ENCODE data around the gene ST6GALNAC3.

ST6GALNAC3 gene

GRCh38 chr1:76428028-76428427, 353.5 kb downstream of the ST6GALNAC3 start:
- H3F3A ChIP-seq (ENCODE audit: insufficient read depth, low read length) = no peaks in the 10 kb centered on the region
- 0 out of 2 replicates have a peak, but pooled peaks cover 5% of the 10 kb centered on the region for H3K4me1 ChIP-seq (ENCODE audit: low read length)
- TF ChIP-seq EZH2phosphoT487 (IDR thresholded peaks at IDR 0.05; ENCODE audit: low read length) (no peak), CTCF (IDR thresholded peaks at IDR 0.05; ENCODE audit: low read length) (no peak), EZH2 (optimal IDR thresholded peaks at IDR 0.05; ENCODE audit: low read depth, low read length) (no peak)
- H3K4me3 ChIP-seq (ENCODE audit: low read length) = no peak overlapping the region
- DNase-seq = no peak
- no peak overlapping the region for H2AFZ ChIP-seq (ENCODE audit: low read length)
- no peaks in the 10 kb centered on the region for H3K9me2 ChIP-seq (replicated peaks; ENCODE audit: insufficient read depth, low read length)
- no peak overlapping the region for H3K9ac ChIP-seq (ENCODE audit: low read length)
- no peaks in the 10 kb centered on the region for H4K20me1 ChIP-seq (ENCODE audit: insufficient read depth, low read length)
- H3K36me3 ChIP-seq (replicated peaks; ENCODE audit: insufficient read depth, low read length) = no peaks in the 10 kb centered on the region
- no peaks in the 10 kb centered on the region for H3K9me3 ChIP-seq (replicated peaks; ENCODE audit: insufficient read depth, low read length)
- H3K79me2 ChIP-seq (ENCODE audit: low read length) = no peaks in the 10 kb centered on the region
- no peaks in the 10 kb centered on the region for H3K27me3 ChIP-seq (replicated peaks; ENCODE audit: insufficient read depth, low read length)
- no peak overlapping the region for H3K27ac ChIP-seq (ENCODE audit: low read length)
- H3K4me2 ChIP-seq (ENCODE audit: low read depth, low read length) = no peak overlapping the region

DNA sequence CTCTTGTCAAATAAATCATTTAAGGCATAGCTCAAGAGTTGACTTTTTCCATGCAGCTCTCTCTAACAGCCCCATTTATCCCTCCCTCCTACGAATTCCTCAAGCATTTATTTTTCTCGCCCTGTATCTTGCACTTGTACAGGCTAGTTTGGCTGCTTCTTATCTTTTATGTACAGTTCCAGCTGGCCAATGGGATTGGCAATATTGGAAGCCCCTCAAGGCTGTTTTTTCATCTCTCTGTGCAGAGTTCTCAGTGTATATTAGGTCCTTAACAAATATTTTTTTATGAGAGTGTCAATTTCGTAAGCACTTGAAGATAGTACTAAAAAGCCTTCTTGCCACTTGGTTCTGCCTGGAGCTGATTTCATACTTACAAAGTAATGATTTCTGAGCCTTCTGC, 356.0 kb downstream of the ST6GALNAC3 start:
- no peaks in the 10 kb centered on the region for H3K79me2 ChIP-seq (ENCODE audit: low read length)
- H3K27me3 ChIP-seq (replicated peaks; ENCODE audit: insufficient read depth, low read length) = no peaks in the 10 kb centered on the region
- no peaks in the 10 kb centered on the region for H3K9me2 ChIP-seq (replicated peaks; ENCODE audit: insufficient read depth, low read length)
- H3K4me3 ChIP-seq (ENCODE audit: low read length) = no peak overlapping the region
- no peaks in the 10 kb centered on the region for H4K20me1 ChIP-seq (ENCODE audit: insufficient read depth, low read length)
- DNase-seq = no peak
- no peak for TF ChIP-seq EZH2phosphoT487 (IDR thresholded peaks at IDR 0.05; ENCODE audit: low read length)
- no peak for TF ChIP-seq CTCF (IDR thresholded peaks at IDR 0.05; ENCODE audit: low read length)
- no peak for TF ChIP-seq EZH2 (optimal IDR thresholded peaks at IDR 0.05; ENCODE audit: low read depth, low read length)
- H3K4me1 ChIP-seq (ENCODE audit: low read length) = 0 out of 2 replicates have a peak, but pooled peaks cover 5% of the 10 kb centered on the region
- no peak overlapping the region for H3K9ac ChIP-seq (ENCODE audit: low read length)
- no peaks in the 10 kb centered on the region for H3K9me3 ChIP-seq (replicated peaks; ENCODE audit: insufficient read depth, low read length)
- H3F3A ChIP-seq (ENCODE audit: insufficient read depth, low read length) = no peaks in the 10 kb centered on the region
- H3K36me3 ChIP-seq (replicated peaks; ENCODE audit: insufficient read depth, low read length) = no peaks in the 10 kb centered on the region
- no peak overlapping the region for H3K4me2 ChIP-seq (ENCODE audit: low read depth, low read length)
- H2AFZ ChIP-seq (ENCODE audit: low read length) = no peak overlapping the region
- no peak overlapping the region for H3K27ac ChIP-seq (ENCODE audit: low read length)

- Histone ChIP-seq H3K4me2 (ENCODE audit: low read depth, low read length) (no peak overlapping the region), H3K9ac (ENCODE audit: low read length) (no peak overlapping the region), H4K20me1 (ENCODE audit: insufficient read depth, low read length) (no peaks in the 10 kb centered on the region), H2AFZ (ENCODE audit: low read length) (no peak overlapping the region), H3K27ac (ENCODE audit: low read length) (no peak overlapping the region), H3K4me3 (ENCODE audit: low read length) (no peak overlapping the region), H3K9me2 (replicated peaks; ENCODE audit: insufficient read depth, low read length) (no peaks in the 10 kb centered on the region), H3K4me1 (ENCODE audit: low read length) (no peaks in the 10 kb centered on the region), H3K9me3 (replicated peaks; ENCODE audit: insufficient read depth, low read length) (no peaks in the 10 kb centered on the region), H3K27me3 (replicated peaks; ENCODE audit: insufficient read depth, low read length) (no peaks in the 10 kb centered on the region), H3K36me3 (replicated peaks; ENCODE audit: insufficient read depth, low read length) (no peaks in the 10 kb centered on the region), H3F3A (ENCODE audit: insufficient read depth, low read length) (no peaks in the 10 kb centered on the region), H3K79me2 (ENCODE audit: low read length) (no peaks in the 10 kb centered on the region)
- no peak for DNase-seq
- TF ChIP-seq CTCF (IDR thresholded peaks at IDR 0.05; ENCODE audit: low read length) (no peak), EZH2 (optimal IDR thresholded peaks at IDR 0.05; ENCODE audit: low read depth, low read length) (no peak), EZH2phosphoT487 (IDR thresholded peaks at IDR 0.05; ENCODE audit: low read length) (no peak)
Measured at GRCh38 chr1:76433526-76433925, 359.0 kb downstream of the ST6GALNAC3 start.

Data from MM.1S (cell line).